Right ventricle myocardium inferior (tissue), 1 donor: ENCODE data around the gene NEK11. TPM values are rescaled to one million over a fixed set of nuclear protein-coding genes. Genes with fewer than 3 reads are reported as not detected.
A peak's percentile ranks its signal among the peaks of the same experiment; 100 is the strongest.
"Not testable (repeated sequence)": the region's sequence is repeated elsewhere in the genome, so short reads cannot be mapped to it uniquely, and the experiment has no call there.

Experiments used
- ATAC-seq: fragments of 200-7000 bp; cut with Tn5 transposase; one replicate; pipeline ENCODE4 v1.9.1; 2020; ENCODE audit warnings: mild to moderate bottlenecking, moderate library complexity
- DNase-seq: peaks from one replicate; pipeline ENCODE4 v3.0.0; 2021; ENCODE audit errors: missing footprints
- intact Hi-C: fragments of 100-400 bp; cut with DNase I; formaldehyde crosslinking; loops from one replicate; pipeline ENCODE4 v1.11.0; 2022
- total RNA-seq: library from RNA; stranded (reverse); fragmentation: NEBNext Ultra II Directional; extraction: Animal tissue kit (Norgen Biotek cat#: 25700); gene quantifications from one replicate; pipeline ENCODE4 v1.2.1, GENCODE V29; 2021
- donor health status: DM: no; HTN: yes; CAD: no; lungs with severe emphysema.

The NEK11 gene
- total RNA-seq, 1 donor from 2014 or later = 1.3 TPM

GRCh38 chr3:131033480-131034080 lies 6.9 kb downstream of the NEK11 start:
- intact Hi-C loops = loop anchor here (10.0 kb wide), 1 partner anchor 991 kb away; no protein-coding TSS in a partner anchor
- ATAC-seq (no peak), DNase-seq (no peak)

- DNase-seq (no peak), ATAC-seq (no peak)
- intact Hi-C loops = loop anchor here (10.0 kb wide), 1 partner anchor 988 kb away; no protein-coding TSS in a partner anchor
These were observed 9.6 kb downstream of the NEK11 start for GRCh38 chr3:131036200-131036816.

GRCh38 chr3:131036986-131037385 lies 10.3 kb downstream of the NEK11 start:
- ATAC-seq = no peak
- DNase-seq = no peak
- intact Hi-C loops = loop anchor here (10.0 kb wide), 1 partner anchor 988 kb away; no protein-coding TSS in a partner anchor

- intact Hi-C loops = loop anchor here (10.0 kb wide), 1 partner anchor 986 kb away; no protein-coding TSS in a partner anchor
- no peak for ATAC-seq
- DNase-seq = no peak
These were observed 11.6 kb downstream of the NEK11 start for GRCh38 chr3:131038326-131038725.

GRCh38 chr3:131042271-131042985 lies 15.8 kb downstream of the NEK11 start:
- ATAC-seq, DNase-seq, intact Hi-C loops: not testable (repeated sequence)

GRCh38 chr3:131047582-131047981 lies 20.9 kb downstream of the NEK11 start:
- no peak for DNase-seq
- ATAC-seq = no peak
- intact Hi-C loops = no loop called here

GRCh38 chr3:131048030-131048429 lies 21.4 kb downstream of the NEK11 start:
- DNase-seq (no peak), ATAC-seq (no peak)
- intact Hi-C loops = no loop called here

GRCh38 chr3:131050001-131050400 lies 23.3 kb downstream of the NEK11 start:
- DNase-seq = no peak
- ATAC-seq = no peak
- intact Hi-C loops = loop anchor here (10.0 kb wide), 1 partner anchor 455 kb away; the partner anchor contains the start of gene MRPL3

GRCh38 chr3:131053043-131053859 lies 26.6 kb downstream of the NEK11 start:
- DNase-seq (no peak), ATAC-seq (no peak)
- intact Hi-C loops = loop anchor here (10.0 kb wide), 1 partner anchor 452 kb away; the partner anchor contains the start of gene MRPL3

GRCh38 chr3:131067983-131068382 lies 41.3 kb downstream of the NEK11 start:
- DNase-seq (no peak), ATAC-seq (peak; percentile 56)
- intact Hi-C loops = no loop called here

- intact Hi-C loops = no loop called here
- peak; percentile 11 for ATAC-seq
- no peak for DNase-seq
These were observed 45.5 kb downstream of the NEK11 start for GRCh38 chr3:131072099-131072559.

GRCh38 chr3:131072845-131073244 lies 46.2 kb downstream of the NEK11 start:
- intact Hi-C loops = no loop called here
- DNase-seq (no peak), ATAC-seq (peak; percentile 91)

GRCh38 chr3:131075632-131076328 lies 49.1 kb downstream of the NEK11 start:
- intact Hi-C loops = no loop called here
- no peak for ATAC-seq
- no peak for DNase-seq

GRCh38 chr3:131077904-131078303 lies 51.2 kb downstream of the NEK11 start:
- DNase-seq = no peak
- intact Hi-C loops = no loop called here
- ATAC-seq = no peak

- DNase-seq (no peak), ATAC-seq (no peak)
- intact Hi-C loops = no loop called here
These were observed 52.4 kb downstream of the NEK11 start for GRCh38 chr3:131079086-131079485.

GRCh38 chr3:131081224-131081623 lies 54.5 kb downstream of the NEK11 start:
- intact Hi-C loops = loop anchor here (10.0 kb wide), 1 partner anchor 54 kb away; no protein-coding TSS in a partner anchor
- DNase-seq (no peak), ATAC-seq (no peak)

- ATAC-seq (no peak), DNase-seq (no peak)
- intact Hi-C loops = loop anchor here (10.0 kb wide), 1 partner anchor 53 kb away; no protein-coding TSS in a partner anchor
These were observed 55.6 kb downstream of the NEK11 start for GRCh38 chr3:131082246-131082645.
